Measurements from ENCODE around the gene RHBG. TPM values are rescaled to one million over a fixed set of nuclear protein-coding genes. Genes with fewer than 3 reads are reported as not detected.

Gene RHBG
- total and polyA plus RNA-seq, 4 donors, result 0.25 to 6.4 (median 2.3) TPM

DNA sequence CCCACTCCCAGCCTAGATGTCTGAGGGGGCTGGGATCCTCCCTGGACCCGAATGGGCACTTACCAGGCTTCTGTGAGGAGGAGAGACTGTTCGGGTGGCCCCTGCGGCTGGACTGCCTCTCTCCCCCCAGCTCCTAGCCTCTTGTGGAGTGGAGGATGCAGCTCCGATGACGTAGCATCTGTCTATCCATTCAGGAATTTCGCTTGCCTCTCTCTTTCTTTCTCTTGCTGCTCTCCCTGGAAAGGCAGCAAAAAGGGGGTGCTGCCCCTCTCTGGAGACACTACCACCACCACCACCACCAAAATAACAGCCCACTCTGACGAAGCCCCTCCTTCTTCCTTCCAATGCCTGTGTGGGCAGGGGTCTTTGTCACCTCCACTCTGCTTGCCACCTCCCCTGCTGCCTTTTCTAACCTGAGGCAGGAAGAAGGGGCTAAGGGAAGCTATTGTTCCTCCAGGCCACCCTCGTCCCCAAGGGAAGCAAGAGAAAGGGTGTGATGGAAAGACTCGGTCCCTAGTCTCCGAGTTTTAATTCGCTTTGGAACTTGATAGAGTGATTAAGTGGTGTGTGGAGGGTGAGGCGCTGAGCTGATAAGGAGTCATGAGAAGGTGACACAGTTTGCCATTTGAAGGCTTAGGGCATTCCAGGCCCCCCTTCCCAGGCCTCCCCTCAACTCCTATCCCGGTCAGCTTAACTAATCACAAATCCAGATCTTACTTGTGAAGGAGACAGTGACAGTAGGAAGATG is 60.5 kb downstream of the RHBG start:
- Histone ChIP-seq H3K9ac (ENCODE audit: low read depth in 1 of 2, low read length in 2 of 2) (no peak overlapping the region), H3K4me1 (ENCODE audit: control insufficient read depth in 4 of 4, insufficient read depth in 4 of 4, low read length in 3 of 4) (no peaks in the 10 kb centered on the region), H3K9me3 (ENCODE audit: control insufficient read depth in 4 of 4, low read length in 3 of 4) (no peaks in the 10 kb centered on the region), H3K27me3 (ENCODE audit: control insufficient read depth in 4 of 4, insufficient read depth in 4 of 4, low read length in 3 of 4) (peaks cover 4 to 35% (median 18%) of the 10 kb centered on the region in 4 donors), H3K36me3 (ENCODE audit: control insufficient read depth in 4 of 4, insufficient read depth in 3 of 4, low read depth in 1 of 4, low read length in 3 of 4) (no peaks in the 10 kb centered on the region), H3K4me3 (ENCODE audit: low read depth in 1 of 3, low read length in 3 of 3) (no peak overlapping the region), H3K27ac (ENCODE audit: low read depth in 1 of 2, low read length in 2 of 2) (no peak overlapping the region)
- WGBS, result 6% methylated on average over 13 of the region's 13 CpGs
- DNase-seq (ENCODE audit: low spot score), result no peak
- TF ChIP-seq EGR1 (IDR thresholded peaks at IDR 0.05; ENCODE audit: low read depth in 2 of 2) (no peak), GABPA (IDR thresholded peaks at IDR 0.05 in 1 of 2, conservative IDR thresholded peaks at IDR 0.05 in 1 of 2) (no peak), SP1 (IDR thresholded peaks at IDR 0.05) (no peak), JUND (IDR thresholded peaks at IDR 0.05) (no peak), FOXA1 (IDR thresholded peaks at IDR 0.05) (no peak), NR2F2 (IDR thresholded peaks at IDR 0.05) (no peak), RAD21 (IDR thresholded peaks at IDR 0.05) (no peak), HNF4G (IDR thresholded peaks at IDR 0.05) (no peak), YY1 (IDR thresholded peaks at IDR 0.05) (no peak), TAF1 (conservative IDR thresholded peaks at IDR 0.05) (no peak), RXRA (IDR thresholded peaks at IDR 0.05) (no peak), FOXA2 (IDR thresholded peaks at IDR 0.05) (no peak), HNF4A (conservative IDR thresholded peaks at IDR 0.05) (no peak)
- TF ChIP-seq, protein P1, sequence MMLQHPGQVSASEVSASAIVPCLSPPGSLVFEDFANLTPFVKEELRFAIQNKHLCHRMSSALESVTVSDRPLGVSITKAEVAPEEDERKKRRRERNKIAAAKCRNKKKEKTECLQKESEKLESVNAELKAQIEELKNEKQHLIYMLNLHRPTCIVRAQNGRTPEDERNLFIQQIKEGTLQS (IDR thresholded peaks at IDR 0.05), result no peak
- TF ChIP-seq, protein P2, sequence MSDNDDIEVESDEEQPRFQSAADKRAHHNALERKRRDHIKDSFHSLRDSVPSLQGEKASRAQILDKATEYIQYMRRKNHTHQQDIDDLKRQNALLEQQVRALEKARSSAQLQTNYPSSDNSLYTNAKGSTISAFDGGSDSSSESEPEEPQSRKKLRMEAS (IDR thresholded peaks at IDR 0.05), result no peak
- TF ChIP-seq, protein P3, sequence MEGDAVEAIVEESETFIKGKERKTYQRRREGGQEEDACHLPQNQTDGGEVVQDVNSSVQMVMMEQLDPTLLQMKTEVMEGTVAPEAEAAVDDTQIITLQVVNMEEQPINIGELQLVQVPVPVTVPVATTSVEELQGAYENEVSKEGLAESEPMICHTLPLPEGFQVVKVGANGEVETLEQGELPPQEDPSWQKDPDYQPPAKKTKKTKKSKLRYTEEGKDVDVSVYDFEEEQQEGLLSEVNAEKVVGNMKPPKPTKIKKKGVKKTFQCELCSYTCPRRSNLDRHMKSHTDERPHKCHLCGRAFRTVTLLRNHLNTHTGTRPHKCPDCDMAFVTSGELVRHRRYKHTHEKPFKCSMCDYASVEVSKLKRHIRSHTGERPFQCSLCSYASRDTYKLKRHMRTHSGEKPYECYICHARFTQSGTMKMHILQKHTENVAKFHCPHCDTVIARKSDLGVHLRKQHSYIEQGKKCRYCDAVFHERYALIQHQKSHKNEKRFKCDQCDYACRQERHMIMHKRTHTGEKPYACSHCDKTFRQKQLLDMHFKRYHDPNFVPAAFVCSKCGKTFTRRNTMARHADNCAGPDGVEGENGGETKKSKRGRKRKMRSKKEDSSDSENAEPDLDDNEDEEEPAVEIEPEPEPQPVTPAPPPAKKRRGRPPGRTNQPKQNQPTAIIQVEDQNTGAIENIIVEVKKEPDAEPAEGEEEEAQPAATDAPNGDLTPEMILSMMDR (IDR thresholded peaks at IDR 0.05; ENCODE audit: low read depth, low read length, missing input control), result no peak
- TF ChIP-seq, protein P4, sequence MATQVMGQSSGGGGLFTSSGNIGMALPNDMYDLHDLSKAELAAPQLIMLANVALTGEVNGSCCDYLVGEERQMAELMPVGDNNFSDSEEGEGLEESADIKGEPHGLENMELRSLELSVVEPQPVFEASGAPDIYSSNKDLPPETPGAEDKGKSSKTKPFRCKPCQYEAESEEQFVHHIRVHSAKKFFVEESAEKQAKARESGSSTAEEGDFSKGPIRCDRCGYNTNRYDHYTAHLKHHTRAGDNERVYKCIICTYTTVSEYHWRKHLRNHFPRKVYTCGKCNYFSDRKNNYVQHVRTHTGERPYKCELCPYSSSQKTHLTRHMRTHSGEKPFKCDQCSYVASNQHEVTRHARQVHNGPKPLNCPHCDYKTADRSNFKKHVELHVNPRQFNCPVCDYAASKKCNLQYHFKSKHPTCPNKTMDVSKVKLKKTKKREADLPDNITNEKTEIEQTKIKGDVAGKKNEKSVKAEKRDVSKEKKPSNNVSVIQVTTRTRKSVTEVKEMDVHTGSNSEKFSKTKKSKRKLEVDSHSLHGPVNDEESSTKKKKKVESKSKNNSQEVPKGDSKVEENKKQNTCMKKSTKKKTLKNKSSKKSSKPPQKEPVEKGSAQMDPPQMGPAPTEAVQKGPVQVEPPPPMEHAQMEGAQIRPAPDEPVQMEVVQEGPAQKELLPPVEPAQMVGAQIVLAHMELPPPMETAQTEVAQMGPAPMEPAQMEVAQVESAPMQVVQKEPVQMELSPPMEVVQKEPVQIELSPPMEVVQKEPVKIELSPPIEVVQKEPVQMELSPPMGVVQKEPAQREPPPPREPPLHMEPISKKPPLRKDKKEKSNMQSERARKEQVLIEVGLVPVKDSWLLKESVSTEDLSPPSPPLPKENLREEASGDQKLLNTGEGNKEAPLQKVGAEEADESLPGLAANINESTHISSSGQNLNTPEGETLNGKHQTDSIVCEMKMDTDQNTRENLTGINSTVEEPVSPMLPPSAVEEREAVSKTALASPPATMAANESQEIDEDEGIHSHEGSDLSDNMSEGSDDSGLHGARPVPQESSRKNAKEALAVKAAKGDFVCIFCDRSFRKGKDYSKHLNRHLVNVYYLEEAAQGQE (IDR thresholded peaks at IDR 0.05), result no peak
- TF ChIP-seq, protein P5, sequence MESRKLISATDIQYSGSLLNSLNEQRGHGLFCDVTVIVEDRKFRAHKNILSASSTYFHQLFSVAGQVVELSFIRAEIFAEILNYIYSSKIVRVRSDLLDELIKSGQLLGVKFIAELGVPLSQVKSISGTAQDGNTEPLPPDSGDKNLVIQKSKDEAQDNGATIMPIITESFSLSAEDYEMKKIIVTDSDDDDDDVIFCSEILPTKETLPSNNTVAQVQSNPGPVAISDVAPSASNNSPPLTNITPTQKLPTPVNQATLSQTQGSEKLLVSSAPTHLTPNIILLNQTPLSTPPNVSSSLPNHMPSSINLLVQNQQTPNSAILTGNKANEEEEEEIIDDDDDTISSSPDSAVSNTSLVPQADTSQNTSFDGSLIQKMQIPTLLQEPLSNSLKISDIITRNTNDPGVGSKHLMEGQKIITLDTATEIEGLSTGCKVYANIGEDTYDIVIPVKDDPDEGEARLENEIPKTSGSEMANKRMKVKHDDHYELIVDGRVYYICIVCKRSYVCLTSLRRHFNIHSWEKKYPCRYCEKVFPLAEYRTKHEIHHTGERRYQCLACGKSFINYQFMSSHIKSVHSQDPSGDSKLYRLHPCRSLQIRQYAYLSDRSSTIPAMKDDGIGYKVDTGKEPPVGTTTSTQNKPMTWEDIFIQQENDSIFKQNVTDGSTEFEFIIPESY (IDR thresholded peaks at IDR 0.05), result no peak
